ENCODE data around the gene TAS2R40.
"Not testable (repeated sequence)": the region's sequence is repeated elsewhere in the genome, so short reads cannot be mapped to it uniquely, and the experiment has no call there.

Gene TAS2R40

GRCh38 chr7:143252006-143252405 is 30.2 kb downstream of the TAS2R40 start:
- peak; percentile 17 for DNase-seq

GRCh38 chr7:143255564-143255963 is 33.7 kb downstream of the TAS2R40 start:
- no peak for DNase-seq

- DNase-seq: no peak
These were observed 34.5 kb downstream of the TAS2R40 start for GRCh38 chr7:143256325-143256724.

GRCh38 chr7:143256932-143257331 is 35.1 kb downstream of the TAS2R40 start:
- DNase-seq: no peak

DNA sequence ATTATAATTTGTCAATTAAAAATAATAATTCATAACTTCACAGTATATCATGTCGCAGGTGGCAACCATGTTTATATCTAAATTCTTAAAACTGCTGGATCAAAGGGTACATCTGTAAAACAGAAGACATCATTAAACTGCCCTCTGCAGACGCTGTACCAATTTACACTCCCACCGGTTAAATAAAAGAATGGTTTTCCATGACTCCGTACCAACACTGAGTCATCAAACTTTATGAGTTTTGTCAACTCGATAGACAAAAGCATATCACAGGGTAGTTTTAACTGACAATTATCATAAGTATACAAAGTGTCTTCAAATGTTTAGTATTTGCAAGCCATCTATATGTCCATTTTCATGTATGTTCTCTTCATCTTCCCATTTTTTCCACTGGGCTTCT is 35.7 kb downstream of the TAS2R40 start:
- no peak for DNase-seq

- DNase-seq: no peak
These were observed 37.0 kb downstream of the TAS2R40 start for GRCh38 chr7:143258831-143259230.

DNA sequence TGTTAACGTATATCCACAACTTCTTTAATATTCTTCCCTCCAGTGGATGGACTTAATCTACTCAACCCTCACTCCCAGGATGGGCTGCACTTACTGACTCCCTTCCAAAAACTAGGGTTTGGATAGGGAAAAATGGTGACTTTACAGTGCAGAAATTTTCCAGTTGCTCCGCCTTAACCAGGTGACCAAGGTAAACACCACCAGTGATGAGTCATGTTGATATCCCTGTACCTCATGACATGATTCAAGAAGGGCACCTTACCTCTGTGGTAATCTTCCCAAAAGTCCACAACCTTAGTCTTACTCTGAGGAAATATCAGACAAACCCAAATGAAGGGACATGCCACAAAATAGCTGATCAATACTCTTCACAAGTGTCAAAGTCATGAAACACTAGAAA is 37.9 kb downstream of the TAS2R40 start:
- DNase-seq: no peak

DNA sequence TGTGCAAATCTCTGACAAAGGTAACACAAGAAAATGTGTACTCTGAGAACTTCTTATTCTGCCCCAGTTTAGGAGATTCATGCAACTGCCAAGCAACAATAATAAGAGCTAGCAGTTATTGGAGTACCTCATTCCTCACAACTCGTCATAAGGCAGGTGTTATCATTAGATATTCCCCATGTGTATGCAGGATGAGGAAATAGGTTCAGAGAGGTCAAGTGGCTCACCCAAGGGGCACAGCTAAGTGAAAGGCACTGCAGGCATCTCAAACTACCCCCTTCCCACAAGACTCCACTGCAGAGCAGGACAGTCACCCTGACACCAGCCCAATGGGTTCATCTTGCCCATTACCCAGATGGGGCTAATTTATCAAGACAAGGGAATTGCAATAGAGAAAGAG is 40.1 kb downstream of the TAS2R40 start:
- no peak for DNase-seq

- DNase-seq: peak; percentile 64
These were observed 41.7 kb downstream of the TAS2R40 start, which contains the start of gene GSTK1 for GRCh38 chr7:143263266-143264195. Gene GSTK1, plus strand, starts transcription at chr7:143263441. Its CDS starts 73 bp downstream, at chr7:143263514.

GRCh38 chr7:143264196-143264568 is 42.3 kb downstream of the TAS2R40 start:
- DNase-seq: not testable (repeated sequence)

DNA sequence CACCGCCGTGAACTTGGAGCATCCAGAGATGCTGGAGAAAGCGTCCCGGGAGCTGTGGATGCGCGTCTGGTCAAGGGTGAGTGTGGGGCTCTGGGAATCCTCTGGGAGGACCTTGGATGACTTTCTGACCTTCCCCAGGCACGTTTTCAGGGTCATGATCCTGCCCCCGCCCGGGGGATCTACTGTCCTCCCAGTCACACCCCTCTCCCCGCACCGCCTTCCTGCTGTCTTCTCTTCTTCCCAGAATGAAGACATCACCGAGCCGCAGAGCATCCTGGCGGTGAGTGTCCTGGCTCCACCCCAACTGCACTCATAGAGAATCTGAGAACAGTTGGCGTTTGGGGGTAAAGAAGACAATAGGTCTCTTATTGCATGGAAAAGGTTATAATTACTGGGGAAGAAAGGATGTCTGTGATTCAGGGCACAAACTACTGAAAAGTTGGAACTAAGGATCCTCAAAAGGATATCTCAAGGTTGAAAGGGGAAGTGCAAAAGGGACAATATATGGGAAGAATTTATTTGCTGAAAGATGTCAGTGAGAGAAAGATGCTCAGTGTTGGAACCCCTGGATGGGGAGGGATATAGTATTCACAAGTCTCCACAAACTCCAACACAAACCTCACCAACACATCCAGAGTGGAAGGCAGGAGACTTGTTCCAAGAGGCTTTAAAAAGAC is 43.3 kb downstream of the TAS2R40 start:
- no peak for DNase-seq

GRCh38 chr7:143269251-143269650 is 47.4 kb downstream of the TAS2R40 start:
- no peak for DNase-seq

- no peak for DNase-seq
These were observed 49.4 kb downstream of the TAS2R40 start for GRCh38 chr7:143271240-143271639.

Data from MV-4-11 (cell line).